CD4-positive, alpha-beta T cell treated with Interleukin-15 for 1 hour (primary cell): ENCODE data around the gene ZC3H12A.

Experiments used
- DNase-seq: peaks from one replicate; pipeline ENCODE4 v3.0.0-alpha.2; 2020

The ZC3H12A gene

GRCh38 chr1:37474046-37474696 lies at the start of gene ZC3H12A:
Gene ZC3H12A (plus strand): TSS chr1:37474580. CDS start chr1:37475497, 917 bp downstream.
- DNase-seq, result peak; percentile 94

- no peak for DNase-seq
Measured at GRCh38 chr1:37425221-37425620, 49.2 kb upstream of the ZC3H12A start.

GRCh38 chr1:37429029-37429428 lies 45.4 kb upstream of the ZC3H12A start:
- DNase-seq, result no peak

- no peak for DNase-seq
Measured at GRCh38 chr1:37430103-37430985, 44.0 kb upstream of the ZC3H12A start.

GRCh38 chr1:37432716-37433115 lies 41.7 kb upstream of the ZC3H12A start:
- no peak for DNase-seq

GRCh38 chr1:37433171-37433570 lies 41.2 kb upstream of the ZC3H12A start:
- no peak for DNase-seq

- DNase-seq, result peak; percentile 56
Measured at GRCh38 chr1:37434292-37435225, 39.8 kb upstream of the ZC3H12A start.

GRCh38 chr1:37437087-37437486 lies 37.3 kb upstream of the ZC3H12A start:
- DNase-seq, result no peak

- DNase-seq, result no peak
Measured at GRCh38 chr1:37438037-37438868, 36.1 kb upstream of the ZC3H12A start.

- no peak for DNase-seq
Measured at GRCh38 chr1:37438869-37439343, 35.5 kb upstream of the ZC3H12A start.

GRCh38 chr1:37439349-37439995 lies 34.9 kb upstream of the ZC3H12A start:
- DNase-seq, result no peak

- no peak for DNase-seq
Measured at GRCh38 chr1:37441490-37441889, 32.9 kb upstream of the ZC3H12A start.

- no peak for DNase-seq
Measured at GRCh38 chr1:37442139-37442538, 32.2 kb upstream of the ZC3H12A start.

GRCh38 chr1:37442644-37443043 lies 31.7 kb upstream of the ZC3H12A start:
- no peak for DNase-seq

- no peak for DNase-seq
Measured at GRCh38 chr1:37446874-37447273, 27.5 kb upstream of the ZC3H12A start.

- DNase-seq, result no peak
Measured at GRCh38 chr1:37448185-37448584, 26.2 kb upstream of the ZC3H12A start.

GRCh38 chr1:37448691-37449417 lies 25.5 kb upstream of the ZC3H12A start:
- DNase-seq, result no peak

GRCh38 chr1:37449936-37450335 lies 24.4 kb upstream of the ZC3H12A start:
- DNase-seq, result peak; percentile 50

GRCh38 chr1:37452416-37452815 lies 22.0 kb upstream of the ZC3H12A start:
- DNase-seq, result no peak

GRCh38 chr1:37453647-37454046 lies 20.7 kb upstream of the ZC3H12A start:
- no peak for DNase-seq

GRCh38 chr1:37455516-37455915 lies 18.9 kb upstream of the ZC3H12A start:
- no peak for DNase-seq
